GM23338 (cell line): ENCODE measurements around the gene CCNA2.

ENCODE experiments used
- CTCF ChIP-seq, 2 experiments: fragments of 200-600 bp in 1 of 2; sonication (generic) in 1 of 2; conservative IDR thresholded peaks; 2 replicates each; pipeline versions ENCODE4 v1.5.1 to v1.6.1; 2016 to 2017; ENCODE audit warnings: antibody characterized with exemption in 2 of 2, low read depth in 2 of 2, mild to moderate bottlenecking in 2 of 2, moderate library complexity in 1 of 2
- POLR2AphosphoS5 ChIP-seq: IDR thresholded peaks from 2 replicates; pipeline ENCODE4 v1.6.1; 2016; ENCODE audit warnings: antibody characterized with exemption, low read depth

GRCh38 chr4:121785479-121785878, 38.2 kb downstream of the CCNA2 start:
- TF ChIP-seq POLR2AphosphoS5 (no peak), CTCF (conservative IDR thresholded peaks at IDR 0.05; ENCODE audit: low read depth in 2 of 2) (no peak)
